Upper lobe of left lung (tissue), 6 donors: Measurements from ENCODE around the gene INHA. TPM values are rescaled to one million over a fixed set of nuclear protein-coding genes. Genes with fewer than 3 reads are reported as not detected.

Experiments used
- ATAC-seq, 2 donors: fragments of 200-7000 bp; cut with Tn5 transposase; one replicate each; pipeline ENCODE4 v1.9.1; 2022; ENCODE audit warnings: mild to moderate bottlenecking in 2 of 2, moderate library complexity in 2 of 2; ENCODE audit not compliant: low FRiP score in 2 of 2
- DNase-seq, 2 donors: peaks; one replicate each; pipeline ENCODE4 v3.0.0-alpha.2; 2019 to 2020
- H3K27ac ChIP-seq, 4 donors: fragments of 200-600 bp; sonication (generic); one replicate each; pipeline ENCODE4 v1.5.1; 2016 to 2019
- H3K27me3 ChIP-seq, 4 donors: fragments of 200-600 bp; sonication (generic); one replicate each; pipeline ENCODE4 v1.5.1; 2017 to 2019
- H3K36me3 ChIP-seq, 4 donors: fragments of 200-600 bp; sonication (generic); one replicate each; pipeline ENCODE4 v1.5.1; 2016 to 2019
- H3K4me1 ChIP-seq, 4 donors: fragments of 200-600 bp; sonication (generic); one replicate each; pipeline ENCODE4 v1.5.1; 2018 to 2019
- H3K4me3 ChIP-seq, 4 donors: fragments of 200-600 bp; sonication (generic); one replicate each; pipeline ENCODE4 v1.5.1; 2017 to 2019; ENCODE audit warnings: mild to moderate bottlenecking in 2 of 4, moderate library complexity in 1 of 4
- H3K9me3 ChIP-seq, 4 donors: fragments of 200-600 bp; sonication (generic); one replicate each; pipeline ENCODE4 v1.5.1; 2018 to 2019
- CTCF ChIP-seq, 6 experiments: fragments of 450-650 bp in 4 of 6; fragments of 200-600 bp in 2 of 6; sonication (generic) in 2 of 6; IDR thresholded peaks; one replicate each; pipeline ENCODE4 v1.5.1; 2016 to 2019; ENCODE audit warnings: antibody characterized with exemption in 6 of 6
- EP300 ChIP-seq, 4 donors: sonication (generic); formaldehyde crosslinking; IDR thresholded peaks; one replicate each; pipeline ENCODE4 v1.5.1; 2017; ENCODE audit warnings: antibody characterized with exemption in 4 of 4, control low read depth in 2 of 4
- POLR2A ChIP-seq, 4 donors: fragments of 450-650 bp; IDR thresholded peaks; one replicate each; pipeline ENCODE4 v1.5.1; 2016 to 2017; ENCODE audit warnings: antibody characterized with exemption in 4 of 4, mild to moderate bottlenecking in 2 of 4
- POLR2AphosphoS5 ChIP-seq, 2 donors: sonication (generic); formaldehyde crosslinking; IDR thresholded peaks; one replicate each; pipeline ENCODE4 v1.5.1; 2017; ENCODE audit warnings: antibody characterized with exemption in 2 of 2
- WGBS, 2 donors: methylation state at CpG; one replicate each; pipeline ENCODE4 v1.1.5; 2017 to 2018; 5-methylcytosine and 5-hydroxymethylcytosine counted together
- total RNA-seq, 6 donors: library from RNA; depleted of rRNA in 4 of 6; stranded (reverse); fragments of >200 nt in 4 of 6; gene quantifications; one replicate each; pipeline versions ENCODE4 v1.1.0 to v1.2.1, GENCODE V29; 2016 to 2021
- donor health status: DM: no; HTN: no; CAD: no; lungs with moderate emphysema.
- donor health status: DM: no; HTN: yes; CAD: no; lungs with severe emphysema.

Gene INHA
- total RNA-seq, 6 donors from 2014 or later: 0.24 to 7.3 (median 0.43) TPM; not detected in 3

- TF ChIP-seq POLR2A (IDR thresholded peaks at IDR 0.05) (no peak), POLR2AphosphoS5 (IDR thresholded peaks at IDR 0.05) (no peak)
- no peaks in the 10 kb centered on the region for H3K9me3 ChIP-seq
- H3K27me3 ChIP-seq: peaks cover 1 to 37% (median 20%) of the 10 kb centered on the region in 4 donors
- peaks cover 10 to 25% (median 11%) of the 10 kb centered on the region in 4 donors for H3K4me1 ChIP-seq
- no peak overlapping the region for H3K27ac ChIP-seq
- no peak overlapping the region for H3K4me3 ChIP-seq
- no peaks in the 10 kb centered on the region for H3K36me3 ChIP-seq
- WGBS, 2 donors: 51 to 59% methylated on average over 7 to 11 of the region's 11 CpGs
- no peak for DNase-seq
- no peak for ATAC-seq
Observed at GRCh38 chr2:219526320-219527075, 45.6 kb upstream of the INHA start.

GRCh38 chr2:219527076-219527394 is 45.1 kb upstream of the INHA start:
- Histone ChIP-seq H3K9me3 (no peaks in the 10 kb centered on the region), H3K4me3 (no peak overlapping the region), H3K36me3 (no peaks in the 10 kb centered on the region), H3K4me1 (peaks cover 10 to 22% (median 11%) of the 10 kb centered on the region in 4 donors), H3K27ac (no peak overlapping the region), H3K27me3 (peaks cover 1 to 32% (median 19%) of the 10 kb centered on the region in 4 donors)
- ATAC-seq (peak in 1 of 2 donors; percentile 19), DNase-seq (no peak)
- TF ChIP-seq EP300 (IDR thresholded peaks at IDR 0.05) (no peak), POLR2AphosphoS5 (IDR thresholded peaks at IDR 0.05) (no peak), POLR2A (IDR thresholded peaks at IDR 0.05) (no peak)
- WGBS, 2 donors: 24% methylated on average over 6 of the region's 6 CpGs; no CpG with 5 or more reads in 1 of the 2 donors

GRCh38 chr2:219527472-219527871 is 44.6 kb upstream of the INHA start:
- WGBS, 2 donors: 48 to 81% methylated on average over 5 of the region's 5 CpGs
- ATAC-seq (no peak), DNase-seq (no peak)
- TF ChIP-seq EP300 (IDR thresholded peaks at IDR 0.05) (no peak), POLR2A (IDR thresholded peaks at IDR 0.05) (no peak), CTCF (IDR thresholded peaks at IDR 0.05) (no peak), POLR2AphosphoS5 (IDR thresholded peaks at IDR 0.05) (no peak)
- Histone ChIP-seq H3K9me3 (no peaks in the 10 kb centered on the region), H3K4me3 (no peak overlapping the region), H3K36me3 (no peaks in the 10 kb centered on the region), H3K27ac (no peak overlapping the region), H3K4me1 (peaks cover 7 to 18% (median 8%) of the 10 kb centered on the region in 4 donors), H3K27me3 (peaks cover under 1 to 28% (median 17%) of the 10 kb centered on the region in 4 donors)

- DNase-seq: peak; percentile 85 to 94
- H3K4me3 ChIP-seq: no peak overlapping the region
- ATAC-seq: peak; percentile 81 to 93
- H3K27me3 ChIP-seq: peaks cover 0 to 9% (median 4%) of the 10 kb centered on the region in 4 donors
- peaks cover 0 to 8% (median 0%) of the 10 kb centered on the region in 4 donors for H3K4me1 ChIP-seq
- no peaks in the 10 kb centered on the region for H3K9me3 ChIP-seq
- no peak overlapping the region for H3K27ac ChIP-seq
- no peaks in the 10 kb centered on the region for H3K36me3 ChIP-seq
- TF ChIP-seq CTCF (IDR thresholded peaks at IDR 0.05) (peak; percentile 92 to 98 (median 96)), POLR2A (IDR thresholded peaks at IDR 0.05) (no peak), EP300 (IDR thresholded peaks at IDR 0.05) (no peak), POLR2AphosphoS5 (IDR thresholded peaks at IDR 0.05) (no peak)
- 16 to 33% methylated on average over 8 to 20 of the region's 21 CpGs for WGBS, 2 donors
Observed at GRCh38 chr2:219530048-219530963, 41.8 kb upstream of the INHA start.

GRCh38 chr2:219531639-219532377 is 40.3 kb upstream of the INHA start:
- 75 to 80% methylated on average over 13 to 20 of the region's 20 CpGs for WGBS, 2 donors
- no peak overlapping the region for H3K4me3 ChIP-seq
- peaks cover 0 to 8% (median 2%) of the 10 kb centered on the region in 4 donors for H3K27me3 ChIP-seq
- peaks cover 0 to 8% (median 0%) of the 10 kb centered on the region in 4 donors for H3K4me1 ChIP-seq
- DNase-seq (peak in 1 of 2 donors; percentile 73), ATAC-seq (no peak)
- no peak overlapping the region for H3K27ac ChIP-seq
- H3K9me3 ChIP-seq: no peaks in the 10 kb centered on the region
- TF ChIP-seq EP300 (IDR thresholded peaks at IDR 0.05): no peak
- no peaks in the 10 kb centered on the region for H3K36me3 ChIP-seq
